Fibroblast of lung (primary cell): ENCODE measurements around the gene ITCH. TPM values are rescaled to one million over a fixed set of nuclear protein-coding genes. Genes with fewer than 3 reads are reported as not detected.

Source experiments
- DNase-seq, 2 donors: peaks; one replicate each; pipeline versions ENCODE4 v3.0.0 to v3.0.0-alpha.2; 2010; ENCODE audit warnings: low read depth in 2 of 2
- H2AFZ ChIP-seq: 2 replicates; pipeline ENCODE4 v1.5.1; 2012; ENCODE audit warnings: low read length, control low read depth, inconsistent platforms
- H3K27ac ChIP-seq: 2 replicates; pipeline ENCODE4 v1.5.1; 2011; ENCODE audit warnings: low read length, control low read depth; ENCODE audit not compliant: insufficient read depth
- H3K27me3 ChIP-seq: 2 replicates; pipeline ENCODE4 v1.5.1; 2011; ENCODE audit warnings: mild to moderate bottlenecking, low read length; ENCODE audit not compliant: control insufficient read depth, insufficient read depth
- H3K36me3 ChIP-seq: 2 replicates; pipeline ENCODE4 v1.5.1; 2011; ENCODE audit warnings: low read length; ENCODE audit not compliant: control insufficient read depth, insufficient read depth
- H3K4me1 ChIP-seq: 2 replicates; pipeline ENCODE4 v1.5.1; 2011; ENCODE audit warnings: low read length; ENCODE audit not compliant: control insufficient read depth, insufficient read depth; ENCODE audit errors: extremely low read depth
- H3K4me2 ChIP-seq: 2 replicates; pipeline ENCODE4 v1.5.1; 2011; ENCODE audit warnings: low read length, control low read depth; ENCODE audit not compliant: insufficient read depth; ENCODE audit errors: extremely low read depth
- H3K4me3 ChIP-seq, 4 experiments: fragments of 200-600 bp in 1 of 4; sonication (generic) in 1 of 4; replicated peaks in 1 of 4; 2 replicates each; pipeline ENCODE4 v1.5.1; 2011 to 2016; ENCODE audit warnings: low read length in 4 of 4, low read depth in 3 of 4, mild to moderate bottlenecking in 3 of 4, control low read depth in 2 of 4, inconsistent platforms in 1 of 4, mixed read lengths in 1 of 4; ENCODE audit not compliant: insufficient read depth in 1 of 4; ENCODE audit errors: control extremely low read depth in 1 of 4
- H3K79me2 ChIP-seq: 2 replicates; pipeline ENCODE4 v1.5.1; 2012; ENCODE audit warnings: mild to moderate bottlenecking, low read length, inconsistent platforms; ENCODE audit not compliant: control insufficient read depth, insufficient read depth
- H3K9ac ChIP-seq: 2 replicates; pipeline ENCODE4 v1.5.1; 2011; ENCODE audit warnings: mild to moderate bottlenecking, low read length, control low read depth; ENCODE audit not compliant: insufficient read depth
- H3K9me3 ChIP-seq: 2 replicates; pipeline ENCODE4 v1.5.1; 2012; ENCODE audit warnings: low read depth, low read length; ENCODE audit not compliant: control insufficient read depth, insufficient read depth
- H4K20me1 ChIP-seq: 2 replicates; pipeline ENCODE4 v1.5.1; 2011; ENCODE audit warnings: low read length; ENCODE audit not compliant: control insufficient read depth, insufficient read depth; ENCODE audit errors: extremely low read depth
- EZH2 ChIP-seq: IDR thresholded peaks from 2 replicates; pipeline ENCODE4 v1.5.1; 2012; ENCODE audit warnings: low read length, control low read depth, mild to moderate bottlenecking; ENCODE audit errors: missing control alignments
- polyA plus RNA-seq, 2 donors: library from polyadenylated mRNA; depleted of rRNA in 1 of 2; stranded (reverse) in 1 of 2; unstranded in 1 of 2; fragments of >200 nt; gene quantifications; 2 replicates each; pipeline ENCODE4 v1.2.1, GENCODE V29; 2011 to 2012; ENCODE audit warnings: missing spikeins in 1 of 2
- total RNA-seq: library from RNA; depleted of rRNA; stranded (reverse); fragments of >200 nt; gene quantifications from 2 replicates; pipeline ENCODE4 v1.2.1, GENCODE V29; 2014
- TF ChIP-seq, protein P1 (sequence below), 2 donors: IDR thresholded peaks in 1 of 2; conservative IDR thresholded peaks in 1 of 2; 1 replicate in 1 of 2; 2 replicates in 1 of 2; pipeline ENCODE4 v1.5.1; 2011 to 2012; ENCODE audit warnings: low read length in 2 of 2, control low read depth in 1 of 2, inconsistent platforms in 1 of 2, low read depth in 1 of 2, mild to moderate bottlenecking in 1 of 2

ITCH gene
- total and polyA plus RNA-seq, 2 donors (not counting 1 experiment from before 2014, with no cell fraction given): 25.0 to 77.6 TPM

DNA sequence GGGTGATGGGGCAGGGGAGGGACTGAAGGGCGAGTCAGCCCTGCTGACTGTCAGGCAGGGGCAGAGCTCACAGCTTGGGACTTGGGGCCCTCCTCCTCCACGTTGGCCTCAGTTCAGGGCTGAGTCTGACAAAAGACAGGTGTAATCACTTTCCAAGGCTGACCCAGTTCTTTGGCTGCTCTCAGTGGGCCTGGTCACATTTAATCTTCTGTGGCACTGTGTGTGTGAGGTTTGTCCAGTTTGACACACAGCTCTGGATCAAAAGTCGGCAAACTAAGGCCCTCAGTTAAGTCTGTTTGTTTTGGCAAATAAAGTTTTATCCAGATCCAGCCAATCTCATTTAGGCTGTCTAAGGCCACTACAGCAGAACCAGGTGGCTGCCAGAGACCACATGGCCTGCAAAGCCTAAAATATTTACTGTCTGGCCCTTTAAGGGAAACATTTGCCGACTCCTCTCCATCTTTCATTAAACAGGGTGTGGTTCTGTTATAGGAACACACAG, 190.3 kb downstream of the ITCH start:
- Histone ChIP-seq H3K9ac (no peak overlapping the region), H2AFZ (peak overlapping the region; percentile 46), H3K9me3 (no peaks in the 10 kb centered on the region), H3K79me2 (no peaks in the 10 kb centered on the region), H3K36me3 (no peaks in the 10 kb centered on the region), H3K27ac (no peak overlapping the region), H4K20me1 (no peaks in the 10 kb centered on the region), H3K27me3 (no peaks in the 10 kb centered on the region), H3K4me3 (no peak overlapping the region), H3K4me1 (no peaks in the 10 kb centered on the region), H3K4me2 (no peak overlapping the region)
- TF ChIP-seq, protein P1, sequence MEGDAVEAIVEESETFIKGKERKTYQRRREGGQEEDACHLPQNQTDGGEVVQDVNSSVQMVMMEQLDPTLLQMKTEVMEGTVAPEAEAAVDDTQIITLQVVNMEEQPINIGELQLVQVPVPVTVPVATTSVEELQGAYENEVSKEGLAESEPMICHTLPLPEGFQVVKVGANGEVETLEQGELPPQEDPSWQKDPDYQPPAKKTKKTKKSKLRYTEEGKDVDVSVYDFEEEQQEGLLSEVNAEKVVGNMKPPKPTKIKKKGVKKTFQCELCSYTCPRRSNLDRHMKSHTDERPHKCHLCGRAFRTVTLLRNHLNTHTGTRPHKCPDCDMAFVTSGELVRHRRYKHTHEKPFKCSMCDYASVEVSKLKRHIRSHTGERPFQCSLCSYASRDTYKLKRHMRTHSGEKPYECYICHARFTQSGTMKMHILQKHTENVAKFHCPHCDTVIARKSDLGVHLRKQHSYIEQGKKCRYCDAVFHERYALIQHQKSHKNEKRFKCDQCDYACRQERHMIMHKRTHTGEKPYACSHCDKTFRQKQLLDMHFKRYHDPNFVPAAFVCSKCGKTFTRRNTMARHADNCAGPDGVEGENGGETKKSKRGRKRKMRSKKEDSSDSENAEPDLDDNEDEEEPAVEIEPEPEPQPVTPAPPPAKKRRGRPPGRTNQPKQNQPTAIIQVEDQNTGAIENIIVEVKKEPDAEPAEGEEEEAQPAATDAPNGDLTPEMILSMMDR (conservative IDR thresholded peaks at IDR 0.05 in 1 of 2, IDR thresholded peaks at IDR 0.05 in 1 of 2; ENCODE audit: low read depth in 1 of 2, low read length in 2 of 2): no peak
- peak; percentile 12 to 20 for DNase-seq

DNA sequence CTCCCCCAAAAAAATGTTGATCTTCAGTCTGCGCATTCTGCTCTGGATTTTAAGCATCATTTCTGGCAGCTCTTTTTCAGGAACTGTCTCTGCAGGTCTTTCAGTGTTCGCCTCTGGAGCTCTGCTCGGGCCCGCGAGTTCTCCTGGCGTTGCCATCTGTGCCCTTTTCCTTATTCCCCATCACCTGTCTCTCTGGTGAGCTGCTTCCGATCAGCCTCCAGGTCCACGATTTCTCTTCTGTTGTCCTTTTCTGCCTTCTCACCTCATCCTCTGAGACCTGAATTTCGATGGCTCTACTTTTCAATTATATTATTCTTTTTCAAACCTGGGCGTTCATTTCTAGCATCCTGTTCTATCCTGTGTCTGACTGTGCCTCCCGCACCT, 194.9 kb downstream of the ITCH start:
- no peaks in the 10 kb centered on the region for H3K27me3 ChIP-seq
- no peak for DNase-seq

DNA sequence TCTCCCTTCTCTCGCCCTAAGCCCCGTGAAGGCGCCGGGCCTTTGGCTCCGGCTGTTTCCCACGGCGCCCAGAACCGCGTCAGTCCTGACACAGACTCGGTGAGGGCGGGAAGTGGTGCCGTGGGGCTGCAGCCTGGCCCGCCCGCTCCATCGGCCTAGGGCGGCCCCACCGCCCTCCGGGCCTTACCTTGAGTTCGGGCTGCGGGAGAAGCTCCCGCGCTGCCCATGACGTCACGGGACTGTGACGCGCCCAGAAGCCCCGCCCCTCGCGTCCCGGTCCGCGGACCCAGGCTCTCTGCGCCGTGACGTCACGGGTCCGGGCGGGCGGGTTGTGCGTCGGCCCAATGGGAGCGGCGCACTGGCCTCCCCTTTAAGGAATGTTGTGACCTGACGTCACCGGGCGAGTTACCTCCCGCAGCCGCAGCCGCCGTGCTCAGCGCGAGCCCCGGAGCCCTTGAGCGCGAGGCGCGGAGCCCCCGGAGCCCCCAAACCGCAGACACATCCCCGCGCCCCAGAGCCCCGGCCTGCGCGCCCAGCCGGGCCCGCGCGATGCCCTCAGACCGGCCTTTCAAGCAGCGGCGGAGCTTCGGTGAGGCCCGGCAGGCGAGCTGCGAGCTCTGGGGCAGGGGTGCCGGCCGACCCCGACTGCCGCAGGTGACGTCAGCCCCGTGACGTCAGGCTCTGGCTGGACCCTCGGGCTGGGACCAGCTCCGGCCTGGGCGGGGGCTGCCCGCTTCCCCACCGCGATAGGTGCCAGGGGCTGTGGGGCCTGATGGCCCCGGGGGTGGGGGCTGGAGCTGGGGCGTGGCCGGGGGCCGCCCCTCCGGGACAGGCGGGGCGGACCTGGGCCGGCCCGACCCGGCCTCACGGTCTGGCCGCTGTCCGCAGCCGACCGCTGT, 195.5 kb downstream of the ITCH start, which contains the start of gene MAP1LC3A:
TSS of gene MAP1LC3A (plus strand) at position 399 of the 899 bp plus-strand sequence. CDS start at position 550, 151 bp downstream.
- TF ChIP-seq, protein P1 (conservative IDR thresholded peaks at IDR 0.05 in 1 of 2, IDR thresholded peaks at IDR 0.05 in 1 of 2; ENCODE audit: low read depth in 1 of 2, low read length in 2 of 2): no peak
- TF ChIP-seq EZH2: no peak
- no peaks in the 10 kb centered on the region for H3K79me2 ChIP-seq

More for the DNA sequence above, 194.9 kb downstream of the ITCH start:
- H3K9me3 ChIP-seq: no peaks in the 10 kb centered on the region
- H3K9ac ChIP-seq: peak overlapping the region; percentile 95
- peak overlapping the region; percentile 94 for H2AFZ ChIP-seq
- TF ChIP-seq, protein P1 (conservative IDR thresholded peaks at IDR 0.05 in 1 of 2, IDR thresholded peaks at IDR 0.05 in 1 of 2; ENCODE audit: low read depth in 1 of 2, low read length in 2 of 2): no peak
- no peak for TF ChIP-seq EZH2
- H3K4me3 ChIP-seq: peak overlapping the region; percentile 65 to 89 (median 77)
- H3K27ac ChIP-seq: peak overlapping the region; percentile 90
- no peaks in the 10 kb centered on the region for H3K4me1 ChIP-seq
- no peaks in the 10 kb centered on the region for H3K36me3 ChIP-seq
- peak overlapping the region; percentile 98 for H3K4me2 ChIP-seq
- H4K20me1 ChIP-seq: no peaks in the 10 kb centered on the region
- H3K79me2 ChIP-seq: no peaks in the 10 kb centered on the region

More for the DNA sequence above, 195.5 kb downstream of the ITCH start, which contains the start of gene MAP1LC3A:
- Histone ChIP-seq H2AFZ (peak within 1 kb of the TSS; percentile 94), H3K4me3 (peak within 1 kb of the TSS; percentile 65 to 89 (median 77)), H3K9ac (peak within 1 kb of the TSS; percentile 95), H3K27me3 (no peaks in the 10 kb centered on the region), H3K36me3 (no peaks in the 10 kb centered on the region), H3K4me2 (peak within 1 kb of the TSS; percentile 98), H3K9me3 (no peaks in the 10 kb centered on the region), H4K20me1 (no peaks in the 10 kb centered on the region), H3K4me1 (no peaks in the 10 kb centered on the region), H3K27ac (peak within 1 kb of the TSS; percentile 90)
- DNase-seq: peak; percentile 97
